Osteocyte (in vitro differentiated cells): ENCODE data around the gene CHKB. TPM values are rescaled to one million over a fixed set of nuclear protein-coding genes. Genes with fewer than 3 reads are reported as not detected.

Experiments
- DNase-seq: peaks from one replicate; pipeline ENCODE4 v3.0.0; 2021; ENCODE audit warnings: mixed read lengths; ENCODE audit not compliant: unreplicated experiment; ENCODE audit errors: extremely low spot score
- H3K27ac Mint-ChIP-seq: one replicate; pipeline ENCODE4 v1.8.0; 2021; ENCODE audit warnings: mild to moderate bottlenecking, mixed read lengths; ENCODE audit not compliant: unreplicated experiment
- H3K27me3 Mint-ChIP-seq: one replicate; pipeline ENCODE4 v1.8.0; 2021; ENCODE audit warnings: mixed read lengths; ENCODE audit not compliant: unreplicated experiment
- H3K36me3 Mint-ChIP-seq: one replicate; pipeline ENCODE4 v1.8.0; 2021; ENCODE audit warnings: mixed read lengths; ENCODE audit not compliant: unreplicated experiment
- H3K4me1 Mint-ChIP-seq: one replicate; pipeline ENCODE4 v1.8.0; 2021; ENCODE audit warnings: mixed read lengths; ENCODE audit not compliant: unreplicated experiment
- H3K4me3 Mint-ChIP-seq: one replicate; pipeline ENCODE4 v1.8.0; 2021; ENCODE audit warnings: mild to moderate bottlenecking, moderate library complexity, mixed read lengths; ENCODE audit not compliant: unreplicated experiment
- H3K9me3 Mint-ChIP-seq: one replicate; pipeline ENCODE4 v1.8.0; 2021; ENCODE audit warnings: mixed read lengths; ENCODE audit not compliant: unreplicated experiment
- CTCF ChIP-seq: fragments of 200-600 bp; sonication (generic); IDR thresholded peaks from 2 replicates; pipeline ENCODE4 v1.5.0; 2021; ENCODE audit warnings: antibody characterized with exemption, mild to moderate bottlenecking, moderate library complexity
- total RNA-seq: library from RNA; stranded (reverse); gene quantifications from 2 replicates; pipeline ENCODE4 v1.2.1, GENCODE V29; 2021

The CHKB gene
- total RNA-seq, 1 donor from 2014 or later, result 79.9 TPM

GRCh38 chr22:50530580-50530876, 52.1 kb downstream of the CHKB start:
- Mint-ChIP-seq H3K27me3 (peaks cover 17% of the 10 kb centered on the region), H3K9me3 (no peaks in the 10 kb centered on the region), H3K27ac (peak overlapping the region; percentile 62), H3K4me3 (peak overlapping the region; percentile 71), H3K36me3 (no peaks in the 10 kb centered on the region), H3K4me1 (peaks cover 17% of the 10 kb centered on the region)
- DNase-seq, result peak; percentile 84
- no peak for TF ChIP-seq CTCF

DNA sequence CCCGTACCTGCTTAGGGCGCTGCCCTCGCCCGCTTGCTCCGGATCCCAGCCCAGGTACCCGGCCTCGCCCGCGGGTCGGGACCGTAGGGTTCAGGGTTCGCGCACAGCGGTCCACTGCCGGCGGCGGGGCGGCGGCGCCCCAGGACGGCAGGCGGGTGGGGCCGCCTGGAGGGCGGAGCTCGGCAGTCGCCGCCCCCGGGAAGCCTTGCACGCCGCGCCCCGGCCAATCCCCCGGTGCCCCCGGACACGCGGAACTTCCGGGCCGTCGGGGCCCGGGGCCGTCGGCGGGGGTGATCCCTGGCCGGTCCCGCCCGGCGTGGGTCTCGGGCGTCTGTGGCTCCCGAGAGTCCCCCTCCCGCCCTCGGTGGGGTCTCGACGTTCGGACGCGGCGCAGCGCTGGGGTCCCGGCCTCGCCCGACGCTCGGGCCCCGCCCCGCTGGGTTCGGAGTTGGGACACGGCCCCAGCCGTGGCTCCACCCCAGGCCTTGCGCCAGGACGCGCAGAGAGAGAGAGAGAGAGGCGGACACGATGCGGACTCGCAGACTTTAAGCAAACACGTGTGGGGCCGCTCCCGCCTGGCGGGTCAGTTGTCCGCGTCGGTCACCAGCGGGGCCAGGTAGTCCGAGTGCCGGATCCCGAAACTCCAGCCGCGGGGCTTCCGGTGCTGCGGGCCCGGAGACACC, 52.6 kb downstream of the CHKB start, which contains the start of gene TYMP:
Gene TYMP, minus strand, starts transcription at position 116 of the 683 bp plus-strand sequence. CDS start 303 bp downstream, outside the sequence.
- TF ChIP-seq CTCF, result no peak
- peak within 1 kb of the TSS; percentile 71 for H3K4me3 Mint-ChIP-seq
- H3K27me3 Mint-ChIP-seq, result peaks cover 17% of the 10 kb centered on the region
- H3K36me3 Mint-ChIP-seq, result no peaks in the 10 kb centered on the region
- H3K4me1 Mint-ChIP-seq, result peaks cover 17% of the 10 kb centered on the region
- peak within 1 kb of the TSS; percentile 62 for H3K27ac Mint-ChIP-seq
- peak; percentile 86 for DNase-seq
- no peaks in the 10 kb centered on the region for H3K9me3 Mint-ChIP-seq

GRCh38 chr22:50529416-50529896, 53.2 kb downstream of the CHKB start:
- peaks cover 22% of the 10 kb centered on the region for H3K4me1 Mint-ChIP-seq
- DNase-seq, result no peak
- no peak overlapping the region for H3K27ac Mint-ChIP-seq
- H3K9me3 Mint-ChIP-seq, result no peaks in the 10 kb centered on the region
- H3K4me3 Mint-ChIP-seq, result peak overlapping the region; percentile 56
- TF ChIP-seq CTCF, result no peak
- peaks cover 3% of the 10 kb centered on the region for H3K36me3 Mint-ChIP-seq
- peaks cover 17% of the 10 kb centered on the region for H3K27me3 Mint-ChIP-seq

Other genes with a start within 250 kb of the CHKB start
- gene PPP6R2, start 239.5 kb downstream of the CHKB start, total RNA-seq, result 62.4 and 62.6 TPM in 2 replicates
- gene SBF1, start 107.8 kb downstream of the CHKB start, total RNA-seq, result 96.5 and 110 TPM in 2 replicates
- 20.6 and 21.1 TPM in 2 replicates for gene ADM2, start 101.3 kb downstream of the CHKB start, total RNA-seq
- gene MIOX, start 96.0 kb downstream of the CHKB start, total RNA-seq, result 0.76 and 1.5 TPM in 2 replicates
- 107 and 108 TPM in 2 replicates for gene LMF2, start 75.1 kb downstream of the CHKB start, total RNA-seq
- 46.3 and 47.0 TPM in 2 replicates for gene NCAPH2, start 74.6 kb downstream of the CHKB start, total RNA-seq
- gene SCO2, start 57.3 kb downstream of the CHKB start, total RNA-seq, result 2.8 TPM in 1 of 2 replicates, not detected in the other
- 9.0 and 10.8 TPM in 2 replicates for gene TYMP, start 52.8 kb downstream of the CHKB start, total RNA-seq
- gene KLHDC7B, start 37.0 kb downstream of the CHKB start, total RNA-seq, result 0.21 TPM in 1 of 2 replicates, not detected in the other
- gene SYCE3, start 19.9 kb downstream of the CHKB start, total RNA-seq, result not detected in 2 replicates
- gene CPT1B, start 4.4 kb downstream of the CHKB start, total RNA-seq, result 49.8 and 60.7 TPM in 2 replicates
- 2.8 and 3.6 TPM in 2 replicates for gene MAPK8IP2, start 17.9 kb upstream of the CHKB start, total RNA-seq
- gene ARSA, start 45.3 kb upstream of the CHKB start, total RNA-seq, result 43.5 and 44.0 TPM in 2 replicates
- 4.7 and 4.8 TPM in 2 replicates for gene SHANK3, start 90.0 kb upstream of the CHKB start, total RNA-seq
- not detected in 2 replicates for gene ACR, start 155.4 kb upstream of the CHKB start, total RNA-seq
- 41.6 and 42.1 TPM in 2 replicates for gene RABL2B, start 200.8 kb upstream of the CHKB start, total RNA-seq